Neural progenitor cell (in vitro differentiated cells): Measurements from ENCODE around the gene CAMKMT.

Experiments
- CTCF ChIP-seq: fragments of 200-600 bp; sonication (generic); IDR thresholded peaks from 2 replicates; pipeline ENCODE4 v1.5.1; 2017; ENCODE audit warnings: antibody characterized with exemption, mild to moderate bottlenecking
- EZH2 ChIP-seq: fragments of 200-600 bp; sonication (generic); IDR thresholded peaks from 2 replicates; pipeline ENCODE4 v1.6.1; 2017; ENCODE audit warnings: antibody characterized with exemption, mild to moderate bottlenecking, moderate library complexity

DNA sequence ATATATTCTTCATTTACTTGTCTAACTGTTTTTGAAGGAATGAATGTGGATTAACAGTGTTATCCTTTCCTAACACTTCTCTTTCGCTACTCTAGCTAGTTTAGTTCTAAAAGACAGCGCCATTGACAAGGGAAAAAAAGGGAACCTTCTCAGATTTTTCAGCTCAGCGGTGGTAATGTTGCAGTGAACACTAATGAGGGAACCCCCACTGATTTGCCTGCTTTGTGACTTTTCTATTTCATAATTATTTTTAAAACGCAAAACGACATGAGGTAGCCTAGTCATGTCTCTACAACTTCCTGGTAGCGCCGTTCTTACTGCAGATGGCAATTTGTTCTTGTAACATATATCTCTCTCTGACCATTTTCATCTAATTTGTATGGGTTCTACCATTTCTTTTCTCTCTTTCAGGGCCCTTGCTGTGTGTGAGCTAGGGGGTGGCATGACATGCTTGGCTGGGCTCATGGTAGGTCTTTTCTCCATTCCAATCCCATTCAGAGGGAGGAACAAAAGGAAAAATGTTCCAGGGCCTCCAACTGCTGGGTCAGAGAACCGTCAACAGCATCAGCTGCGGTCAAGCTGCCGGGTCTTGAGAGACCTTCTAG lies 344.2 kb downstream of the CAMKMT start:
- TF ChIP-seq CTCF (no peak), EZH2 (no peak)
